Gastroesophageal sphincter (tissue), 3 donors: ENCODE results near the gene ADAMTSL2.

Experiments
- POLR2A ChIP-seq, 2 donors: fragments of 450-650 bp; IDR thresholded peaks; one replicate each; pipeline ENCODE4 v1.6.1; 2017; ENCODE audit warnings: antibody characterized with exemption in 2 of 2, mild to moderate bottlenecking in 2 of 2, moderate library complexity in 1 of 2
- TF ChIP-seq, protein P1 (sequence below), 4 experiments: fragments of 200-600 bp in 2 of 4; fragments of 450-650 bp in 2 of 4; sonication (generic) in 1 of 4; IDR thresholded peaks; one replicate each; pipeline ENCODE4 v1.5.1; 2017 to 2019; ENCODE audit warnings: antibody characterized with exemption in 4 of 4, mild to moderate bottlenecking in 2 of 4, moderate library complexity in 2 of 4

DNA sequence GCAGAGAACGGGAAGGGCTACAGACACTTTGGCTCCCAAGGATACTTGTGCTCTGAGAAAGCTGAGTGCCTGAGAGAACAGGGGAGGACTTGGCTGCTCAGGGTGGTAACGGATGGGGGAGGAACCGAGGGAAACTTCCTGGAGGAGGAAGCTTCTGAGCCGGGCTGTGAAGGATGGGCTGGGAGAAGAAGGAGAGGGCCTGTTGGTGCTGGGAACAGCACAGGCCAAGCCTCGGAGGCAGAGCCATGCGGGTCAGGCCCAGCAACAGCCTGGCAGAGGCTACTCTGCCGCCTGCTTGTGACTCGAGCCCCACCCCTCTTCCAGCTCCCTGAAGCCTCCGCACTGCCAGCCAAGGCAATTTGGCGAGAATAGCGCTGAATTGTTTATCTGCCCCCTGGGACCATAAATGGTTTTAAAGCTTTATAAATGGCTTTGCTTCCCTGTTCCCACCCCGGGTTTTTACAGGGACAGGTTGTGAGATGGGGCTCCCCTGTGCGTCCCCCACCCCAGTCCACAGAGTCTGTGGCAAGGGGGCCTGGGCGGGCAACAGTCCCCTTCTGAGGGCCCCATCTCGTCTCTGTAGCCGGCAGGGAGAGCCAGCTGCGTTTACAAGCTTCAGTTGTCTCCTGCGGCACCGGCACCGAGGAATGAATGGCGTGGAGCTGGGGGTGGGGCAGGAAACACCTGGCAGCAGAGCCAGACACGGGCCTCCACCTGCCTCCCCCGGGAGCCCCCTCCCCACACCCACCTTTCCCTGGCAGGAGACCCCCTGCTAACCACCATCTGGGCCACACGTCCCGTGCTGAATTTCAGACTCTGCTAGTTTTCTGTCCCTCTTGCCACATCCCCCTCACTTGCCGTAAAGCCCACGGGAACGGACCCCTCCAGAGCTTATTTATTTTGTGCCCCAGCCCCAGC is 50.3 kb downstream of the ADAMTSL2 start:
- no peak for TF ChIP-seq POLR2A (IDR thresholded peaks at IDR 0.05)
- TF ChIP-seq, protein P1, sequence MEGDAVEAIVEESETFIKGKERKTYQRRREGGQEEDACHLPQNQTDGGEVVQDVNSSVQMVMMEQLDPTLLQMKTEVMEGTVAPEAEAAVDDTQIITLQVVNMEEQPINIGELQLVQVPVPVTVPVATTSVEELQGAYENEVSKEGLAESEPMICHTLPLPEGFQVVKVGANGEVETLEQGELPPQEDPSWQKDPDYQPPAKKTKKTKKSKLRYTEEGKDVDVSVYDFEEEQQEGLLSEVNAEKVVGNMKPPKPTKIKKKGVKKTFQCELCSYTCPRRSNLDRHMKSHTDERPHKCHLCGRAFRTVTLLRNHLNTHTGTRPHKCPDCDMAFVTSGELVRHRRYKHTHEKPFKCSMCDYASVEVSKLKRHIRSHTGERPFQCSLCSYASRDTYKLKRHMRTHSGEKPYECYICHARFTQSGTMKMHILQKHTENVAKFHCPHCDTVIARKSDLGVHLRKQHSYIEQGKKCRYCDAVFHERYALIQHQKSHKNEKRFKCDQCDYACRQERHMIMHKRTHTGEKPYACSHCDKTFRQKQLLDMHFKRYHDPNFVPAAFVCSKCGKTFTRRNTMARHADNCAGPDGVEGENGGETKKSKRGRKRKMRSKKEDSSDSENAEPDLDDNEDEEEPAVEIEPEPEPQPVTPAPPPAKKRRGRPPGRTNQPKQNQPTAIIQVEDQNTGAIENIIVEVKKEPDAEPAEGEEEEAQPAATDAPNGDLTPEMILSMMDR (IDR thresholded peaks at IDR 0.05) = no peak
